ENCODE measurements around the gene NCAM2.

Gene NCAM2

GRCh38 chr21:21182401-21183010 lies 184.3 kb downstream of the NCAM2 start:
- DNase-seq (ENCODE audit: extremely low read depth, low read depth): no peak
- no peak for TF ChIP-seq CTCF (IDR thresholded peaks at IDR 0.05; ENCODE audit: low read depth, low read length)

- no peak for DNase-seq (ENCODE audit: extremely low read depth, low read depth)
- TF ChIP-seq CTCF (IDR thresholded peaks at IDR 0.05; ENCODE audit: low read depth, low read length): no peak
Observed at GRCh38 chr21:21183092-21183491, 184.9 kb downstream of the NCAM2 start.

GRCh38 chr21:21184771-21185528 lies 186.7 kb downstream of the NCAM2 start:
- TF ChIP-seq CTCF (IDR thresholded peaks at IDR 0.05; ENCODE audit: low read depth, low read length): no peak
- DNase-seq (ENCODE audit: extremely low read depth, low read depth): no peak

- TF ChIP-seq CTCF (IDR thresholded peaks at IDR 0.05; ENCODE audit: low read depth, low read length): no peak
- no peak for DNase-seq (ENCODE audit: extremely low read depth, low read depth)
Observed at GRCh38 chr21:21187579-21187978, 189.4 kb downstream of the NCAM2 start.

- TF ChIP-seq CTCF (IDR thresholded peaks at IDR 0.05; ENCODE audit: low read depth, low read length): no peak
- DNase-seq (ENCODE audit: extremely low read depth, low read depth): no peak
Observed at GRCh38 chr21:21188513-21189195, 190.4 kb downstream of the NCAM2 start.

- TF ChIP-seq CTCF (IDR thresholded peaks at IDR 0.05; ENCODE audit: low read depth, low read length): no peak
- no peak for DNase-seq (ENCODE audit: extremely low read depth, low read depth)
Observed at GRCh38 chr21:21195417-21195943, 197.3 kb downstream of the NCAM2 start.

- TF ChIP-seq CTCF (IDR thresholded peaks at IDR 0.05; ENCODE audit: low read depth, low read length): no peak
- no peak for DNase-seq (ENCODE audit: extremely low read depth, low read depth)
Observed at GRCh38 chr21:21196087-21196486, 197.9 kb downstream of the NCAM2 start.

Measured in AG09319 (cell line).